Epithelial cell of proximal tubule (primary cell): ENCODE measurements around the gene GRIN3A. TPM values are rescaled to one million over a fixed set of nuclear protein-coding genes. Genes with fewer than 3 reads are reported as not detected.

Experiments used
- DNase-seq: peaks from one replicate; pipeline ENCODE4 v3.0.0-alpha.2; 2011; ENCODE audit warnings: low read depth
- H3K4me3 ChIP-seq: 2 replicates; pipeline ENCODE4 v1.5.1; 2011; ENCODE audit warnings: low read depth, mild to moderate bottlenecking, low read length
- total RNA-seq: library from RNA; depleted of rRNA; stranded (reverse); fragments of >200 nt; gene quantifications from 2 replicates; pipeline ENCODE4 v1.2.3, GENCODE V29; 2015
- TF ChIP-seq, protein P1 (sequence below): conservative IDR thresholded peaks from 2 replicates; pipeline ENCODE4 v1.5.1; 2012; ENCODE audit warnings: low read depth, mild to moderate bottlenecking, low read length

The GRIN3A gene
- total RNA-seq, 1 donor from 2014 or later = not detected

DNA sequence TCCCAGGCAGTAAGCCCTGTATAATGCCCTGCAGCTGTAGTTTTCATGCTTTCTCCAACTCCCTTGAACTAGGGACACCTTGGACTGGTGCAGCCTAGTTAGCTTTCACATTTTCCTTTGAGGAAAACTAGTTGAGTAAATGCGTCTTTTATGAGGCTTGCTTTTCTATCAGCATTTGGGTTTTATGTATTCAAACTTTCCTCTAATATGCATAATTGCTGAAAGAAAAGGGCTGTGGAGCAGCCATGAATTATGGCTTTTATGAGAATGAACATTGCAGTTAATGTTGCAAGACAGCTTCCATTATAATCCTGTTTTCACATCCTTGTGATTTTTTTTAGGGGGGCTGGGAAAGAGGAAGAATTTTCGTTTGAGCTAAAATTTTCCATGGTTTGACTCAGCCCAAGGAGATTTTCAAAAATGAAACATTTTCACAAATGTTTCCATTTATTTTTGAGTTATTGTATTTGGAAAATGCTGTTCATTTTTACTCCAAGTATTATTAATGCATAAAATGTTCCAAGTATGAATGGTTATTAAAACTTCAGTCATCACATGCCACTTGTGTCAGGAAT lies 85.8 kb downstream of the GRIN3A start:
- TF ChIP-seq, protein P1, sequence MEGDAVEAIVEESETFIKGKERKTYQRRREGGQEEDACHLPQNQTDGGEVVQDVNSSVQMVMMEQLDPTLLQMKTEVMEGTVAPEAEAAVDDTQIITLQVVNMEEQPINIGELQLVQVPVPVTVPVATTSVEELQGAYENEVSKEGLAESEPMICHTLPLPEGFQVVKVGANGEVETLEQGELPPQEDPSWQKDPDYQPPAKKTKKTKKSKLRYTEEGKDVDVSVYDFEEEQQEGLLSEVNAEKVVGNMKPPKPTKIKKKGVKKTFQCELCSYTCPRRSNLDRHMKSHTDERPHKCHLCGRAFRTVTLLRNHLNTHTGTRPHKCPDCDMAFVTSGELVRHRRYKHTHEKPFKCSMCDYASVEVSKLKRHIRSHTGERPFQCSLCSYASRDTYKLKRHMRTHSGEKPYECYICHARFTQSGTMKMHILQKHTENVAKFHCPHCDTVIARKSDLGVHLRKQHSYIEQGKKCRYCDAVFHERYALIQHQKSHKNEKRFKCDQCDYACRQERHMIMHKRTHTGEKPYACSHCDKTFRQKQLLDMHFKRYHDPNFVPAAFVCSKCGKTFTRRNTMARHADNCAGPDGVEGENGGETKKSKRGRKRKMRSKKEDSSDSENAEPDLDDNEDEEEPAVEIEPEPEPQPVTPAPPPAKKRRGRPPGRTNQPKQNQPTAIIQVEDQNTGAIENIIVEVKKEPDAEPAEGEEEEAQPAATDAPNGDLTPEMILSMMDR = no peak
- no peak overlapping the region for H3K4me3 ChIP-seq

DNA sequence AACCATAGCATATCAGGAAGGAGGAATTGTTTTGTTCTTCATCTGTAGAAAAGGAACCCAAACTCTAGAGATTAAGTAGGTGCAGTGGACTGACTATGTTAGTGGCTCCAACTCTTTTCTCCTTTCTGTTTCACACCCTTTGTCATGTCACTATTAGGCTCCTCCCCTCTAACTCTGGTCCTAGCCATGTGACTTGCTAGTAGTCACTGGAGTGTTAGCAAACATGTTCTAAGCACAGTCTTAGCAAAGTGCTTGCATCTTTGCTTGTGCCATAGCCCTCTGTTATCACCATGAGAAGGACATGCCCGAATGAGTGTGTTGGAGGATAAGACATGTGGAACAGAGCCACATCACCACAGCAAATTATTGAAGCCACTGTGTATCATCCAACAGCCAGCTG lies 88.3 kb downstream of the GRIN3A start:
- no peak overlapping the region for H3K4me3 ChIP-seq
- DNase-seq = no peak
- TF ChIP-seq, protein P1 = no peak

More for the DNA sequence above, 85.8 kb downstream of the GRIN3A start:
- no peak for DNase-seq

DNA sequence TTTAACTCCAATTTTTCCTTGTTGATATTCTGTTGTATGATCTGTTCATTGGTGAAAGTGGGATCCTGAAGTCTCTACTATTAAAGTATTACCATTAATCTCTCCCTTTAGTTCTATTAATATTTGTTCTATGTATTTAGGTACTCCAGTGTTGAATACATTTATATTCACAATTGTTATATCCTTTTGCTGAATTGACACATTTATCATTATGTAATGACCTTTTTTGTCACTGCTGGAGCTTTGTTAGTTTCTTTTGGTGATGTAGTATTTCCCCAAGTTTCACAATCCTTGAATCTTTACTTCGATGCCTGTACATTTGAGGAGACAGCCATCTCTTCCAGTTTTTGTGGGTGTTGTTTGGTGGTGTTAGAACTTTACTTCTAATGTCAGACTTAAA lies 90.0 kb downstream of the GRIN3A start:
- no peak overlapping the region for H3K4me3 ChIP-seq
- TF ChIP-seq, protein P1 = no peak
- DNase-seq = no peak

DNA sequence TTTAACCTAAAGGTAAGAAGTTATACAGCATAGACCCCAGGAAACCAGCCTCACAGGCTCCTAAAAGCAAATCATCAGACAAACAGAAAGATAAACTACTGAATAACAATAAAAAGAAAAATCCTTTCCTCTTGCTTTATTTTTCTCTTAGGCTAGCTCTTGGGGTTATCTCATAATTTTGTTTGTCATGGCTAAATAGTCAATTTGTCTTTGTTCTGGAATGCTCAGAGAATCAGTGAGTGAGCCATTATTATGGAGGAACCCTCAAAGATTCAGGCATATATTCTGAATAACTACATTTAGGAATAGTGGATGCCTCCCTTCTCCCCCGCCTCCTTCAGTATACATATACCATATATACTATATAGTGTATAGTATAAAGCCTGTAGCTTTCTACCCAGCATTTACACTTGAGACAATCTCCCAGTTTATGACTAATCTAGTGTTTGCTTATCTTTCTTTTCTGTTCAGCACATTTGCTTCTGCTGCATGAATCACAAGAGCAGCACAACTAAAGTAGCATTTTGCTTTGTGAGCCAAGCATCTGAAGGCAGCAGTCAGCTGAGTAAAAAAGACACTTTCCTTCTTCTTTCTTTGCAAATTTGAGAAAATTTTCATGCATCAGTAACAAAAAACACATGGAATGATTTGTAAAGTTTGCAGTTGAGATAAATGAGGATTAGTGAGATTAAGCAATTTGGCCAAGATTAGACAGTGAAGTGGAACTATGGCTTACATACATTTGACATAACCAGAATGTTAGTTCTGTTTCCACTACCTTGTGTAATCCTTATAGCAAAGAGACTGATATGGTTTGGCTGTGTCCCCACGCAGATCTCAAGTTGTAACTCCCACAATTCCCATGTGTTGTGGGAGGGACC lies 98.4 kb downstream of the GRIN3A start:
- H3K4me3 ChIP-seq = no peak overlapping the region
- TF ChIP-seq, protein P1 = no peak
- DNase-seq = no peak

- DNase-seq = no peak
- no peak overlapping the region for H3K4me3 ChIP-seq
- TF ChIP-seq, protein P1 = no peak
Measured at GRCh38 chr9:101639311-101639710, 99.1 kb downstream of the GRIN3A start.

GRCh38 chr9:101636247-101636646 lies 102.2 kb downstream of the GRIN3A start:
- DNase-seq = no peak
- TF ChIP-seq, protein P1 = no peak
- no peak overlapping the region for H3K4me3 ChIP-seq
